GM21786 (cell line): ENCODE measurements around the gene TOR1A.
"Not testable (repeated sequence)": the region's sequence is repeated elsewhere in the genome, so short reads cannot be mapped to it uniquely, and the experiment has no call there.

Experiments used
- ATAC-seq: cut with Tn5 transposase; IDR thresholded peaks from one replicate; pipeline ENCODE4 v1.9.1; 2021; ENCODE audit not compliant: unreplicated experiment

Gene TOR1A

DNA sequence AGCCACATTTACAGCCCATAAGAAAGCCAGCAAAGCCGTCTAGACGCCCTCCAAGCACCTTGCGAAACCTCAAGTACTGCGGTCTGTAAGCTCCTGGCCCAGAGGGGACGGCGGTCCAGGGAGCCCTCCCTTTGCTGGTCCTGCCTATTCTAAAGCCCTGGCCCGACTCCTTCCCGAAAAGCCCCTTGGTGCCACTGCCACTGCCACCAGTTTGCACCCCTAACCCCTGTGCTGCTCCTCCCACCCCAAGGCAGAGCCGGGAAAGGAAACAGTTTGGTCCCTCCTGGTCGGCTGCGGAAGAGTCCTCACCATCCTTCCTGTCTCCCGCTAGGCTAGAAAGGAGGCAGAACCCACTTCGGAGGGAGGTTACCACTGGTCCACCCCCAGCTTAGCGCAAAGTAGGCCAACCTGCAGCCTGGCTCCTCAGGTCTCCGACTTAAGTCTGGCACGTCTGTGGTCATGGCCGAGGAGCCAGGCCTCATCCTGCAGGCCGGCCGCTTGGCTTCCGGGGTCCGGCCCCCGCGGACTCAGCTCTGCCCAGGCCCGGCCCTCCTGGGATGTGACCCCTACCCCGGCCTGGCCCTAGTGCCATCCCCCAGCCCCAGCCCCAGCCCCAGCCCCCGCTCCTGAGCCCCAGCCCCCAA lies 916 bp downstream of the TOR1A start:
- ATAC-seq = no peak

DNA sequence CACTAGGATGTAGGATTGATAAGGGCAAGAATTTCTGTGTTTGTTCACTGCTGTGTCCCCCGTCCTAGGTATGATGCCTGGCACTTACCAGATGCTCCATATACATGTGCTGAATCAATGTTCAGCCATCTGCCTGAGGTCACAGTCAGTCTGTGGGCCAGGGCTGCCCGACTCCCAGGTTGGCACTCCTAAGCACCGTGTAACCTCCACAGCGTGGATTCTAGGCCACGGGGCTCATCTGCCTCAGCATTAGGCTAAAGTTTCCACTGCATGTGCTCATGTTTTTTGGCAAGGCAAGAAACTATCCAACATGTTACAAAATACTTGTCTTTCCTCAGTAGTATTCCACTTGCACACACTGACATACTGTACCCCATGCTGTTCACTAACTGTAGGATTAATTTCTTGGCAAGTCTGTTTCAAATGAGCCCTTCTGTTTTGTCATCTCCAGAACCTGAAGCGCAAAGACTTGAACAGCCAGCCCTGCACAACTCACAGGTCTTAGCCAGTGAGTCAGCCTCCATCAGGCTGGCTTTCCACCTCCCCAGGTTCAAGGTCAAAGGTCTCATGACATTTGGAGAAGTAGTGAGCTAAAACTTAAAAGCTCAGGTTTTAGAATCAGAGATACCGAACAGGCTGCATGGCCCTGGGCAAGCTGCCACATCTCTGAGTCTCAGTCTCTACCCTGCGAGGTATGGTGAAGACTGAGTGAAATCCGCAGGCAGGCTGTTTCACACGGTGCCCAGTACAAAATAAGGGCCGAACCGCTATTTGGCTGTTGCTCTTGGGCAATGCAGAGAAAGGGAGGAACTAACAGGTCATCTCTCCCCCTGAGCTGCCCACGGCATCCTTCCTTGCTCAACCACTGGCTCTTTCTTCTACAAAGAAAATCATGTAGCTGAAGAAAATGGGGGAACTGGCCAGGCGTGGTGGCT lies 7.2 kb downstream of the TOR1A start:
- no peak for ATAC-seq

DNA sequence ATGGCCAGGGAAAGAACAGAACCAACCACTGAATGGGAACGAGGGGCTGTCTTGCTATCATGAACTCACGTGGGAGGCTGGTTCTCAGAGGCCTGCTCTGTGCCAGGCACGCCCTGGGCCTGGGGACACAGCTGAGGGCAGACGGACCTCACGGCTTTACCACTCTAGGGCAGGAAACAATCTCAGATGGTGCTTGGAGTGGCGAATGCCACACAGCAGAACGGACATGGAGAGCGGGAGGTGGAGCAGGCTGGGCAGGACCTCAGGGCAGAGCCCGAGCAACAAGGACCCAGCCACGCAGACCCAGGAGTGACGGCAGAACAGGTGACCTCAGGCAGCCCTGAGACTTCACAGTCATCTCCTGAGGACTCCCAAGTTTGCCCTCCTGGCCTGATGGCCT lies 8.7 kb downstream of the TOR1A start:
- no peak for ATAC-seq

DNA sequence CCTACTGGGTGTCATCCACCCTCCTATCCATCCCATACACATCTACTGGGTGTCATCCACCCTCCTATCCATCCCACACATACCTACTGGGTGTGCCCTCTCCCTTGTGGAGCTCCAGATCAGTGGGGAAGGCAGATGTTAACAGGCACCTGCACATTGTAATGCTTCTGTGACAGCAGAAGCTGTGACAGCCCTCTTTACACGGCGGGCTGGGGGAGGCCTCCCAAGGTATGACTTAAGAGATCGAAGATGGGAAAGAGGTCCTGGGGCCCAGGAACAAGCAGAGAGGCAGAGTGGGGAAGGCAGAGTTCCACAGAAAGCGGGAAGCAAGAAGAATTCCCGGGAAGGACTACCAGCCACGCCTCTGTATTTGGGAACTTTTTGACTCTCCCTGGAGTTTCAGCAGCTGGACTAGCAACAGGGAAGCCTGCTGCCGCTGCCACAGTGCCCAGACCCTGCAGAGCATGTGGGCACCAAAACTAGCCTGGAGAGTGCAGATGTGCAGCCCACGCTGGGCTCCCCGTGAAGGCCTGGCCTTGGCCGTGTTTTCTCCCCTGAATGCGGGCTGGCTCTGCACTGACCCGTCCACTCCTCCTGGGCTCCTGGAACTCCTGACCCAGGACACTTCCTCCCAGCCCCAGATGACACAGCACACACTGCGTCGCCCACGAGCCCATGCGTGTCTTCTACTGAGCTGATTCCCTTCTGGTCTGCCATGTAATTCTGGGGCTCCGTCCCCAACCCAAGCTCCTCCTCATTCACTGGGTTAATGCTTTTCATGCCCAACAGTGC lies 9.3 kb downstream of the TOR1A start:
- no peak for ATAC-seq

DNA sequence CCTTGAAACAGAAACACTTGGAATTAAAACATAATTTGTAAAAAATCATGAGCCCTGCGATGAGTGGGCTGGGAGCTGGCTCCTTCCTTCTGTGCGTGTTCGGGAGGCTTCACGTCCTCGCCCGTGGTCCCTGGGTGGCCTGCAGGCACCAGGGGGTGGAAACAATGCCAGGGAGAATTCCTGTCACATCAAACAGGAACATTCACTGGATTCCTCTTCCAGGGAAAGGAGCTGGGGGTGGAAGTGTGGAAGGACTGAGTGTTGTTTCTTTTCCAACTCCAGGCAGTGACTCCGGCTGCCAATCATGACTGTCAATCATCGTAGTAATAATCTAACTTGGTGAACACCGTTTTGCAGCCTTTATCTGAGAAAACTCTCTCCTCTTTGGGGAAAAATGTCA lies 10.3 kb downstream of the TOR1A start:
- ATAC-seq = no peak

DNA sequence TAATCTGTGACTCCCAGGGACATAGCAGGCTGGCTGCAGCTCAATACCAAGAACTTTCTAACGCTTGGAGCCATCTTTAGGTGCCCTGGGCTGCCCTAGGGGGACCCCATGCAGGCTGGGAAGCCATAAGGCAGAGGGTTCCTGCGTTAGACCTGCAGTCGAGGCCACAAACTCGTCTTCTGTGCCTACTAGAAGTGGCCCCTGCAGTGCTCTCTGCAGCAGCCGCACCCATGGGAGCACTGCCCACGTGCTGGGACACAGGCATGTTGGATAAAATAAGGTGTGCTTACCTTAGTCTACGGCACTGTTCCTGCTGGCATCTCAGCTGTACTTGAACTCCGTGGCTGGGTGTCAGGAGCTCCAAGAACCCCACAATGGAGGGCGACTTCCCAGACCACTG lies 11.6 kb downstream of the TOR1A start:
- no peak for ATAC-seq

DNA sequence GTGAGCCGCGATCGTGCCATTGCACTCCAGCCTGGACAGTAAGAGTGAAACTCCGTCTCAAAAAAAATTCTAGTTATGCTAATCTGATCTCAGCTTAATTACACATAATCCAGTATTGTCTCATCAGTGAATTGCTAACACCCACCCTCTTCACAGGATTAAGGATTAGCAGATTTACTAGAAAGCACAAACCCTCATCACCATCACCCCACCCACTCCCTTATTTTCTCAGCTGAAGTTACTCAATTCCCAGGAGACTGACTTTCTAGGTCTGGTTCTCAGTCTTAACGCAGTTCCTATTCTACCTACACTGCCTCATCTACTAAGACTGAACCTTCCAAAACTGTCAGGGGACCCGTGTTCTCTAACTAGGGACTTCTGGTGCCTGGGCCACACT lies 12.0 kb downstream of the TOR1A start:
- ATAC-seq = no peak

DNA sequence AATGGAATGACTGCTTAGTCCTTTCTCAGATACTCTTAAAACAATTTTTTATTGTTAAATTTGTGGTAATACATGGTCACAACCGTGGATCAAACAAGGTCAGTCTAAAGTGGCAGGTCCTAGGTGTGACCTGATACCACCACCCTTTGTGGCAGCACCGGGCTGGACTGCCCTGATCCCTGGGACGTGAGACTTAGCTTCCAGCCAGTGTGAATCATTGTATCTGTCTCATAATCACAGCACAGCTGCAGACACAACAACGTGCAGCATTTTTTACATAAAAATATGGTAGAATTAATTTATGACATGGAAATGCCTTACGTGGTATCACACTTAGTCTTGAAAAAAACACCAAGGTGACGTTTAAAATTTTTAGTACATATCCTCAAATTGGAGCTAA lies 13.1 kb downstream of the TOR1A start:
- ATAC-seq = no peak

DNA sequence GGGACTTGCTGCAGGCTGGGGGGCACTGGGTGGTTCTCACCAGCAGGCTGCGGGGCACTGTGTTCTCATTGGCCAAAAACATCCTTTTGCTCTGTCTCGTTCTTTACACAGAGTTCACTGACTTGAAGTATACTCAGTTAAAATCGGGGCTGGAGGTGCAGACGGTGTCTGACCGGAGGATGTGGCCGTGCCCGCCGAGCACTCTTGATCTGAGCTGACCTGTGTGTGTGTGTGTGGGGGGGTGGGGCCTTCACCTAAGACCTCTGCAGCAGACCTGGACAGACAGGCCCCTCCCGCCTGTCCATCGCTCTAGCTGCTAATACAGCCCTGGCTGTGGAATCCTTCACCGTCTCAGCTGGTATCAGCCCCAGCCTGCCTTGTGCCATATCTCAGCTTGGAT lies 13.8 kb downstream of the TOR1A start:
- ATAC-seq = no peak

DNA sequence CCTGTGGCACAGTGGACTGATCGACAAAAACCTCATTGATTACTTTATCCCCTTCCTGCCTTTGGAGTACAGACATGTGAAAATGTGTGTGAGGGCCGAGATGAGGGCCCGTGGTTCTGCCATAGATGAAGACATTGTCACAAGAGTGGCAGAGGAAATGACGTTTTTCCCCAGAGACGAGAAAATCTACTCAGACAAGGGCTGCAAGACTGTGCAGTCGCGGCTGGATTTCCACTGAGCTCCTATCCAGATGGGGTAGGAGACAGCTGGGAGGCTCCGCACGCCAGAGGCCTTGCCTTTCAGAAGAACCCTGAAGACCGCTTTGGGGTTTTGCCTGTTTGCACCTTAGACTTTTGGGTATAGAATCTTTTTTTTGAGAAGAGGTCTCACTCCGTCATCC lies 14.6 kb downstream of the TOR1A start:
- ATAC-seq = no peak

DNA sequence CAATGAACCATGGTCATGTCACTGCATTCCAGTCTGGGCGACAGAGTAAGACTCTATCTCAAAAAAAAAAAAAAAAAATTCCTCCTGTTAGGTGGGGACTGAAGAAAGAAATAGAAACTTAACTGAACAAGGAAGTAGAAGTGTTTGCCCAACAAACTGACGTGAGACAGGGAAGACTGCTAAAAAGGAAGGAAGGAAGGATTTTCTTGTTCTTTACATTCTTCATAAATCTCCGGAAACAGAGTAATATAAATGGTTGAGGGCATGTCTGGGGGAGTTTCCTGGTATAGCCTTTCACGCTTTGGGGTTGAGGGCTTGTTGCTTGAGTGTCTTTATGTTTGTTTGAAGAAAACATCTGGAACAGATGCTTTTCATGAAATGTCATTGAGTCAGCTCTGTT lies 17.9 kb downstream of the TOR1A start:
- ATAC-seq = no peak

DNA sequence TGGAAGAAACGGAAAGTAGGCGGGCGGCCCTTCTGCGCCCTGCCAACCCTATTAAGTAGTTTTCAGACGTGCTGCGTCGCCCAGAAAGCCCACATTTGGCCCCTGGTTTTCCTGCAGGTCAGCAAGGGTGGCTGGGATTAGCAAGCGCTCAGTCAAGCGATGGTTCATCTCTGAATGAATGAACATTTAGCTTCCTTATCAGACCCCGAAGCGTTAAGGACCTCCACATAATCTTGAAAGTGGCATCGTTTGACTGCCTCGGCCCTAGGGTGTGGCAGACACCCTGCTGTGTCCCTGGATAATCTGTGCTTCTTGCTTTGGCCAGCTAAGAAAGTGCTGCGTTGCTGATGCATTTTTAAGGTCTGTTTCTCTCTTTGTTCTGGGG lies 20.3 kb downstream of the TOR1A start:
- no peak for ATAC-seq

DNA sequence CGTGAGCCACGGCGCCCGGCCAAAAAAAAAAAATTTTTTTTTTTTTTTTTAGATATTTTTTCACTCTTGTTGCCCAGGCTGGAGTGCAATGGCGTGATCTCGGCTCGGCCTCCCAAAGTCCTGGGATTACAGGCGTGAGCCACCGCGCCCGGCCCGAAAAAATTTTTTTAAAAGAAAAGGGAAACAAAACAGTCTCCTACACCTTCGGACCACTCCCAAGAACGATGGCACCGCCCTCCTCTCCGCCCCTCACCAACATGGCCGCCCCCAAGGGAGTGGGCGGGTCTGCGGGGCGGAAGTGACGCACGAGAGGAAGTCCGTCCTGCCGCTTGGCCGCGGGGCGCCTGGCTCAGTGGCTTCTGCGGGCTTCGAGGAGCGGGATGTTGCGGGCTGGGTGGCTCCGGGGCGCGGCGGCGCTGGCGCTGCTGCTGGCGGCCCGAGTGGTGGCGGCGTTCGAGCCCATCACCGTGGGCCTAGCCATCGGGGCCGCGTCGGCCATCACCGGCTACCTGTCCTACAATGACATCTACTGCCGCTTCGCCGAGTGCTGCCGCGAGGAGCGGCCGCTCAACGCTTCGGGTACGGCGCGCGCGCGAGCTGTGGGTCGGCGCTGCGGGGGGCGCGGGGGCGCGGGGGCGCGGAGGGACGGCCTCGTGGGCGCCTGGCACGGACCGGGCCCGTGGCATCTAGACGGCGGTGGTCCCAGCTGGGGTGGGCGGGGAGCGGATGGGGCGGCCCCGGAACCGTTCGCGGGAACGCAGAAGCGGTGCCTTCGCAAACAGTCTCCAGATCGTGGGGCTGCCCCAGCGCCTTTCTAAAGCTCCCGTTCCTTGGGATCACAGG lies 20.9 kb downstream of the TOR1A start, which contains the start of gene TOR1B:
TSS of gene TOR1B (plus strand) at position 352 of the 843 bp plus-strand sequence. CDS start at position 381, 29 bp downstream.
- peak; percentile 92 for ATAC-seq

DNA sequence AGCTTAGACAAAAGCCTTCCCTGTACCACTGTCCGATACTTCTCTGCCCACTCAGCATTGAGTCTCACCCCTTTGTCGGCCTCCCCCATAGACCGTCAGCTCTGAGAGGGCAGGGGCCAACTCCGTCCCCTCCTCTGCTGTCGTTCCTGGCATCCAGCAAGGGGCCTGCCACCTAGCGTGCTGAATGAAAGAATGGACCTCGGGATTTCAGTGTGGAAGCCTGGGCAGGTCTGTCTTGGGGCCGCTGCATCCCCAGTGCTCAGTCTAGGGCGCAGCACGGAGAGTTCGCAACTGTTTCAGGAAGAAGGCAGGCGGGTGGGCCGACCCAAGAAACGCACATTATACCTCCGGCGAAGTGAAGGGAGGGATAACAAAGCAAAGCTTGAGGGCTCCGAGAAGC lies 22.4 kb downstream of the TOR1A start:
- ATAC-seq = no peak

DNA sequence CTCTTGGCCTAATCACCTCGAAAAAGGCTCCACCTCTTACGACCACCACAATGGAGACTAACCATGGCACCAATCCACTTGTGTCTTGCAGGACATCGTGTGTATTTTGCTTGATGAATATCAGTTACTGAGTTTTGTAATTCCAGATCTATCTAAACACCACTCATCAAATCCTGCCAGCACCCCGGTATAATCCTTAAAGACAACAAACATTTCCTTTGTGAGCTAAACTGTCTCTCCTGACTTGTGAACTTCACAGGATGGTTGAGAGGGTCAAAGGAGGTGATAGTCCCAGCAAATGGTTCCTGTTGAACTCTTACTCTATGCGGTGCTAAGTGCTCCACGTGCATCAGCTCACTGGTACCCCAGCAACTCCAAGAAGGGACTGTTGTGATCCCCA lies 25.0 kb downstream of the TOR1A start:
- ATAC-seq = no peak

DNA sequence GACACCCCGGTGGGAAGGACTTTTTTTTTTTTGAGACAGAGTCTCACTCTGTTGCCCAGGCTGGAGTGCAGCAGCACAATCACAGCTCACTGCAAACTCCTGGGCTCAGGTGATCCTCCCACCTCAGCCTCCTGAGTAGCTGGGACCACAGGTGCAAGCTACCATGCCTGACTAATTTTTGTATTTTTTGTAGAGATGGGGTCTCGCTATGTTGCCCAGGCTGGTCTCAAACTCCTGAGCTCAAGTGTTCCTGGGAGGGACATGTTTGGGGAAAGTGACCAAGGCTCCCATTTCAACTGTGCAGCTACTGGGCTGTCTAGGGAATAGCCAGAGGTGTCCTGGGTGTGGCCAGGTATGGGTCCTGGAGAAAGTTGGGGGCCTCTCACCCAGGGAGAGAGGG lies 27.9 kb downstream of the TOR1A start:
- ATAC-seq = not testable (repeated sequence)

DNA sequence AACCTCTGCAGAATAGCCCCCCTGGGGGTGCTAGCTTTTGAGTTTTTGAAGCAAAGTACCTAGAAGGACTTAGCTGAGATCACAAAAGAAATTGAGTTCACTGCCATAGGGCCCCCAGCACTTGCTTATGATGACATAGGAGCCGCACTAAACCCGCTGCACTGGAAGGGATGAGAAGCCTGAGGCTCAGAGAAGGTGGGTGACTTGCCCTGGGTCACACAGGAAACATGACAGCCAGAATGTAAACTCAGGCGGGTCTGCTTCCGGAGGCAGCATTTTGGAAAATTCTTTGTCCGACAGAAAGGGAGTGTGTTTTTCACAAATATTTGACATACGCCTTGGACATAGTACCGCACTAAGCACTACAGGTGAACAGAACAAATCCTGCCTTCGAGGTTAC lies 29.4 kb downstream of the TOR1A start:
- no peak for ATAC-seq

DNA sequence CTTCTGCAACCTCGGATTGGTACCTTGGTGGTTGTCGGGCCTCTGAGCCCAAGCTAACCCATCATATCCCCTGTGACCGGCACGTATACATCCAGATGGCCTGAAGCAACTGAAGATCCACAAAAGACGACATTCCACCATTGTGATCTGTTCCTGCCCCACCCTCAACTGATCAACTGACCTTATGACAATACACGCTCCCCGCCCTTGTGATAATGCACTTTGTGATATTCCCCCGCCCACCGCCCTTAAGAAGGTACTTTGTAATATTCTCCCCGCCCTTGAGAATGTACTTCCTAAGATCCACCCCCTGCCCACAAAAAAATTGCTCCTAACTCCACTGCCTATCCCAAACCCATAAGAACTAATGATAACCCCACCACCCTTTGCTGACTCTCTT lies 37.5 kb downstream of the TOR1A start:
- no peak for ATAC-seq

DNA sequence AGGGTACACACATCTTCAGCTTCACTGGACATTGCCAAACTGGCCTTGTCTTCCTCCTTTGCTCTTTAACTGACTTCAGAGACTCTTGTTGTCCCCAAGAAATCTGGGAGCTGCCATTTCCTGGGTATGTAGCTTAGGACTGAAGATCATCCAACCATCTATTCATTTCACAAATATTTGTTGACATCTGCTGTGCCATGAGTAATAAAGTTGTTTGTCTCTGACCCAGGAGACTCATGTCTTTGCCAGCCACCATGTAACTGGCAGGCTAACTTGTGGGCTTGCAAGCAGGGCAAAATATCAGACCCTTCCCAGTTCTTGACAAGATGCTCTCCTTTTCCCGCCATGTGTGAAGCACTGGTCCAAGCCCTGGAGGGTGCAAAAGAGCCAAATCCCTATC lies 38.1 kb downstream of the TOR1A start:
- no peak for ATAC-seq

DNA sequence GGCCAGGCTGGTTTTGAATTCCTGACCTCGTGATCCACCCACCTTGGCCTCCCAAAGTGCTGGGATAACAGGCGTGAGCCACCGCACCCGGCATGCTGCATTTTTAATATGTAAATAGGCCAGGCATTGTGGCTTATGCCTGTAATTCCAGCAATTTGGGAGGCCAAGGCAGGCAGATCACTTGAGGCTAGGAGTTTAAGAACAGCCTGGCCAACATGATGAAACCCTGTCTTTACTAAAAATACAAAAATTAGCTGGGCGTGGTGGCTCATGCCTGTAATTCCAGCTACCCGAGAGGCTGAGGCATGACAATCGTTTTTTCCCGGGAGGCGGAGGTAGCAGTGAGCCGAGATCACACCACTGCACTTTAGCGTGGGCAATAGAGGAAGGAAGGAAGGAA lies 39.0 kb downstream of the TOR1A start:
- ATAC-seq = not testable (repeated sequence)
